ENCODE data around the gene RSBN1L. TPM values are rescaled to one million over a fixed set of nuclear protein-coding genes. Genes with fewer than 3 reads are reported as not detected.
"Not testable (repeated sequence)": the region's sequence is repeated elsewhere in the genome, so short reads cannot be mapped to it uniquely, and the experiment has no call there.

RSBN1L gene
- 10 to 100 TPM; 25.7 to 34.1 (median 29.9) TPM for polyA plus RNA-seq (ENCODE audit: insufficient read length in 4 of 4)

- DNase-seq (ENCODE audit: low read depth in 4 of 4, low spot score in 2 of 4), result peak; percentile 91 to 96 (median 92)
Observed at GRCh38 chr7:77696057-77696642, at the start of gene RSBN1L. Gene RSBN1L, plus strand, starts transcription at chr7:77696459. Its CDS starts 11 bp downstream, at chr7:77696470.

GRCh38 chr7:77648742-77649338, 47.4 kb upstream of the RSBN1L start:
- no peak for DNase-seq (ENCODE audit: low read depth in 4 of 4, low spot score in 2 of 4)

- DNase-seq (ENCODE audit: low read depth in 4 of 4, low spot score in 2 of 4), result no peak
Observed at GRCh38 chr7:77649716-77650349, 46.4 kb upstream of the RSBN1L start.

- peak in 2 of 4 donors; percentile 7 to 19 for DNase-seq (ENCODE audit: low read depth in 4 of 4, low spot score in 2 of 4)
Observed at GRCh38 chr7:77651575-77652162, 44.6 kb upstream of the RSBN1L start.

- DNase-seq (ENCODE audit: low read depth in 4 of 4, low spot score in 2 of 4), result not testable (repeated sequence)
Observed at GRCh38 chr7:77652826-77653225, 43.4 kb upstream of the RSBN1L start.

GRCh38 chr7:77653572-77653971, 42.7 kb upstream of the RSBN1L start:
- no peak for DNase-seq (ENCODE audit: low read depth in 4 of 4, low spot score in 2 of 4)

GRCh38 chr7:77655356-77655755, 40.9 kb upstream of the RSBN1L start:
- DNase-seq (ENCODE audit: low read depth in 4 of 4, low spot score in 2 of 4), result no peak

GRCh38 chr7:77655836-77656455, 40.3 kb upstream of the RSBN1L start:
- DNase-seq (ENCODE audit: low read depth in 4 of 4, low spot score in 2 of 4), result no peak

GRCh38 chr7:77657427-77658224, 38.6 kb upstream of the RSBN1L start:
- peak in 1 of 4 donors; percentile 47 for DNase-seq (ENCODE audit: low read depth in 4 of 4, low spot score in 2 of 4)

- DNase-seq (ENCODE audit: low read depth in 4 of 4, low spot score in 2 of 4), result no peak
Observed at GRCh38 chr7:77658928-77659327, 37.3 kb upstream of the RSBN1L start.

GRCh38 chr7:77661816-77662215, 34.4 kb upstream of the RSBN1L start:
- no peak for DNase-seq (ENCODE audit: low read depth in 4 of 4, low spot score in 2 of 4)

GRCh38 chr7:77662869-77663268, 33.4 kb upstream of the RSBN1L start:
- DNase-seq (ENCODE audit: low read depth in 4 of 4, low spot score in 2 of 4), result no peak

- no peak for DNase-seq (ENCODE audit: low read depth in 4 of 4, low spot score in 2 of 4)
Observed at GRCh38 chr7:77664715-77665114, 31.5 kb upstream of the RSBN1L start.

- no peak for DNase-seq (ENCODE audit: low read depth in 4 of 4, low spot score in 2 of 4)
Observed at GRCh38 chr7:77665161-77665560, 31.1 kb upstream of the RSBN1L start.

GRCh38 chr7:77667459-77668086, 28.7 kb upstream of the RSBN1L start:
- no peak for DNase-seq (ENCODE audit: low read depth in 4 of 4, low spot score in 2 of 4)

- DNase-seq (ENCODE audit: low read depth in 4 of 4, low spot score in 2 of 4), result no peak
Observed at GRCh38 chr7:77674878-77675277, 21.4 kb upstream of the RSBN1L start.

- DNase-seq (ENCODE audit: low read depth in 4 of 4, low spot score in 2 of 4), result no peak
Observed at GRCh38 chr7:77679608-77680007, 16.7 kb upstream of the RSBN1L start.

- DNase-seq (ENCODE audit: low read depth in 4 of 4, low spot score in 2 of 4), result no peak
Observed at GRCh38 chr7:77680266-77680665, 16.0 kb upstream of the RSBN1L start.

- DNase-seq (ENCODE audit: low read depth in 4 of 4, low spot score in 2 of 4), result no peak
Observed at GRCh38 chr7:77684030-77684429, 12.2 kb upstream of the RSBN1L start.

- no peak for DNase-seq (ENCODE audit: low read depth in 4 of 4, low spot score in 2 of 4)
Observed at GRCh38 chr7:77685233-77685632, 11.0 kb upstream of the RSBN1L start.
